ENCODE results near the gene GALE. TPM values are rescaled to one million over a fixed set of nuclear protein-coding genes. Genes with fewer than 3 reads are reported as not detected.

GALE gene
- total and polyA plus RNA-seq, 2 of the 13 experiments (the other 11 are each of a cell fraction or from before 2014, with no cell fraction given): 85.2 to 88.4 TPM

DNA sequence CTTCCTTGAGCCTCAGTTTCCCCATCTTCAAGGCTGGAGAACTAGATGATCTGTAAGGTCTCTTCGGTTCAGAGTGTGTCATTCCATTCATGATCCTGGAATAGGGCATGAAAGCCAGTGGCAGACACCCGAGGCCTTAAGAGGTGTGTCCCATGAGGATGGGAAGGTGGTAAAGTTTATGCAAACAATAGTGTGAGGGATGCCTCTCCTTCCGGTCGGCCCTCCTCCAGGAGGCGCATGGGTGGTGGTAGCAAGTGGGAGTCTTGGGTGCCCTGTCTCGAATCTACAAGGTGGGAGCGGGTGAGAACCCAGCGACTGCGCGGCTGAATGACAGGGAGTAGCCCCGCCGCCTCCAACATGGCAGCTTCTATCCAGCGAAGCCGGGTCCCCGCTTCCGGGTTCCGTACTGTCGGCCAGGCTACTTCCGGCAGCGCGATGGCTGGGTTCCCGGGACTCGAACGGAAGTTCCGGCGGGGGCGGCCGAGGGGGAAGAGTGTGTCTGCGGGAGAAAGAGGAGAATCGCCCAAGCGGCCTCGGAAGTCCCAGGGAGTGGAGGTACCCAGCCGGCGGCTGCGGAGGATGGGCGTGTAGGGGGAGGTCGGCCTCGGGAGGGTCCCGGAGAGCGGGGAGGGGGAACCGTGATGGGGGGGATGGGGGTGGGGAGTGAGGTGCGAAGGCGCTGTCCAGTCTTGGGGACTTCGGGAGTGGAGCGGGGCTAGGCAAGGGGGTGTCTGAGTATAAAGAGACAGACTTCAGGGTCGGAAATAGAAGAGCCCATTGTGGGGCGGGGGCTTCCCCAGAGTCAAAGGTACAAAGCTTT lies 9.6 kb downstream of the GALE start, which contains the start of gene LYPLA2 (continued):
- TF ChIP-seq IRX3 (CRISPR knock-in tag; IDR thresholded peaks at IDR 0.05; ENCODE audit: borderline replicate concordance, low read depth) (no peak), THAP11 (CRISPR knock-in tag; IDR thresholded peaks at IDR 0.05) (peak; percentile 88), KLF15 (CRISPR knock-in tag; IDR thresholded peaks at IDR 0.05; ENCODE audit: borderline replicate concordance) (0 out of 2 replicates have a peak, but pooled peaks have one; percentile 3), SAFB2 (CRISPR knock-in tag; IDR thresholded peaks at IDR 0.05; ENCODE audit: borderline replicate concordance, low read depth) (no peak), KAT7 (CRISPR knock-in tag; IDR thresholded peaks at IDR 0.05; ENCODE audit: borderline replicate concordance) (peak; percentile 68; the same call in 1 of the 2 replicates), CHD4 (IDR thresholded peaks at IDR 0.05; ENCODE audit: borderline replicate concordance, low read length) (no peak), ZNF563 (CRISPR knock-in tag; IDR thresholded peaks at IDR 0.05) (no peak), ARHGAP35 (CRISPR knock-in tag; IDR thresholded peaks at IDR 0.05; ENCODE audit: borderline replicate concordance) (no peak), ZNF451 (CRISPR knock-in tag; IDR thresholded peaks at IDR 0.05) (no peak), GATAD1 (CRISPR knock-in tag; IDR thresholded peaks at IDR 0.05) (peak; percentile 90), ZNF737 (CRISPR knock-in tag; IDR thresholded peaks at IDR 0.05; ENCODE audit: borderline replicate concordance) (no peak)
- TF ChIP-seq, protein P1, sequence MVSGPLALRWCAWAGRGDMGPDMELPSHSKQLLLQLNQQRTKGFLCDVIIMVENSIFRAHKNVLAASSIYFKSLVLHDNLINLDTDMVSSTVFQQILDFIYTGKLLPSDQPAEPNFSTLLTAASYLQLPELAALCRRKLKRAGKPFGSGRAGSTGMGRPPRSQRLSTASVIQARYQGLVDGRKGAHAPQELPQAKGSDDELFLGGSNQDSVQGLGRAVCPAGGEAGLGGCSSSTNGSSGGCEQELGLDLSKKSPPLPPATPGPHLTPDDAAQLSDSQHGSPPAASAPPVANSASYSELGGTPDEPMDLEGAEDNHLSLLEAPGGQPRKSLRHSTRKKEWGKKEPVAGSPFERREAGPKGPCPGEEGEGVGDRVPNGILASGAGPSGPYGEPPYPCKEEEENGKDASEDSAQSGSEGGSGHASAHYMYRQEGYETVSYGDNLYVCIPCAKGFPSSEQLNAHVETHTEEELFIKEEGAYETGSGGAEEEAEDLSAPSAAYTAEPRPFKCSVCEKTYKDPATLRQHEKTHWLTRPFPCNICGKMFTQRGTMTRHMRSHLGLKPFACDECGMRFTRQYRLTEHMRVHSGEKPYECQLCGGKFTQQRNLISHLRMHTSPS (CRISPR knock-in tag; IDR thresholded peaks at IDR 0.05; ENCODE audit: low read depth): peak; percentile 13; the same call in 1 of the 2 replicates
- TF ChIP-seq, protein P2, sequence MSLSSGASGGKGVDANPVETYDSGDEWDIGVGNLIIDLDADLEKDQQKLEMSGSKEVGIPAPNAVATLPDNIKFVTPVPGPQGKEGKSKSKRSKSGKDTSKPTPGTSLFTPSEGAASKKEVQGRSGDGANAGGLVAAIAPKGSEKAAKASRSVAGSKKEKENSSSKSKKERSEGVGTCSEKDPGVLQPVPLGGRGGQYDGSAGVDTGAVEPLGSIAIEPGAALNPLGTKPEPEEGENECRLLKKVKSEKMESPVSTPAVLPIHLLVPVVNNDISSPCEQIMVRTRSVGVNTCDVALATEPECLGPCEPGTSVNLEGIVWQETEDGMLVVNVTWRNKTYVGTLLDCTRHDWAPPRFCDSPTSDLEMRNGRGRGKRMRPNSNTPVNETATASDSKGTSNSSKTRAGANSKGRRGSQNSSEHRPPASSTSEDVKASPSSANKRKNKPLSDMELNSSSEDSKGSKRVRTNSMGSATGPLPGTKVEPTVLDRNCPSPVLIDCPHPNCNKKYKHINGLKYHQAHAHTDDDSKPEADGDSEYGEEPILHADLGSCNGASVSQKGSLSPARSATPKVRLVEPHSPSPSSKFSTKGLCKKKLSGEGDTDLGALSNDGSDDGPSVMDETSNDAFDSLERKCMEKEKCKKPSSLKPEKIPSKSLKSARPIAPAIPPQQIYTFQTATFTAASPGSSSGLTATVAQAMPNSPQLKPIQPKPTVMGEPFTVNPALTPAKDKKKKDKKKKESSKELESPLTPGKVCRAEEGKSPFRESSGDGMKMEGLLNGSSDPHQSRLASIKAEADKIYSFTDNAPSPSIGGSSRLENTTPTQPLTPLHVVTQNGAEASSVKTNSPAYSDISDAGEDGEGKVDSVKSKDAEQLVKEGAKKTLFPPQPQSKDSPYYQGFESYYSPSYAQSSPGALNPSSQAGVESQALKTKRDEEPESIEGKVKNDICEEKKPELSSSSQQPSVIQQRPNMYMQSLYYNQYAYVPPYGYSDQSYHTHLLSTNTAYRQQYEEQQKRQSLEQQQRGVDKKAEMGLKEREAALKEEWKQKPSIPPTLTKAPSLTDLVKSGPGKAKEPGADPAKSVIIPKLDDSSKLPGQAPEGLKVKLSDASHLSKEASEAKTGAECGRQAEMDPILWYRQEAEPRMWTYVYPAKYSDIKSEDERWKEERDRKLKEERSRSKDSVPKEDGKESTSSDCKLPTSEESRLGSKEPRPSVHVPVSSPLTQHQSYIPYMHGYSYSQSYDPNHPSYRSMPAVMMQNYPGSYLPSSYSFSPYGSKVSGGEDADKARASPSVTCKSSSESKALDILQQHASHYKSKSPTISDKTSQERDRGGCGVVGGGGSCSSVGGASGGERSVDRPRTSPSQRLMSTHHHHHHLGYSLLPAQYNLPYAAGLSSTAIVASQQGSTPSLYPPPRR (CRISPR knock-in tag; IDR thresholded peaks at IDR 0.05; ENCODE audit: borderline replicate concordance): no peak
- TF ChIP-seq, protein P3, sequence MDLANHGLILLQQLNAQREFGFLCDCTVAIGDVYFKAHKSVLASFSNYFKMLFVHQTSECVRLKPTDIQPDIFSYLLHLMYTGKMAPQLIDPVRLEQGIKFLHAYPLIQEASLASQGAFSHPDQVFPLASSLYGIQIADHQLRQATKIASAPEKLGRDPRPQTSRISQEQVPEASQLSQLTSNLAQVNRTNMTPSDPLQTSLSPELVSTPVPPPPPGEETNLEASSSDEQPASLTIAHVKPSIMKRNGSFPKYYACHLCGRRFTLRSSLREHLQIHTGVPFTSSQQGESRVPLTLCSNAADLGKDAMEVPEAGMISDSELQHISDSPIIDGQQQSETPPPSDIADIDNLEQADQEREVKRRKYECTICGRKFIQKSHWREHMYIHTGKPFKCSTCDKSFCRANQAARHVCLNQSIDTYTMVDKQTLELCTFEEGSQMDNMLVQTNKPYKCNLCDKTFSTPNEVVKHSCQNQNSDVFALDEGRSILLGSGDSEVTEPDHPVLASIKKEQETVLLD (CRISPR knock-in tag; IDR thresholded peaks at IDR 0.05; ENCODE audit: low read depth): 0 out of 2 replicates have a peak, but pooled peaks have one; percentile 37
- TF ChIP-seq, protein P4, sequence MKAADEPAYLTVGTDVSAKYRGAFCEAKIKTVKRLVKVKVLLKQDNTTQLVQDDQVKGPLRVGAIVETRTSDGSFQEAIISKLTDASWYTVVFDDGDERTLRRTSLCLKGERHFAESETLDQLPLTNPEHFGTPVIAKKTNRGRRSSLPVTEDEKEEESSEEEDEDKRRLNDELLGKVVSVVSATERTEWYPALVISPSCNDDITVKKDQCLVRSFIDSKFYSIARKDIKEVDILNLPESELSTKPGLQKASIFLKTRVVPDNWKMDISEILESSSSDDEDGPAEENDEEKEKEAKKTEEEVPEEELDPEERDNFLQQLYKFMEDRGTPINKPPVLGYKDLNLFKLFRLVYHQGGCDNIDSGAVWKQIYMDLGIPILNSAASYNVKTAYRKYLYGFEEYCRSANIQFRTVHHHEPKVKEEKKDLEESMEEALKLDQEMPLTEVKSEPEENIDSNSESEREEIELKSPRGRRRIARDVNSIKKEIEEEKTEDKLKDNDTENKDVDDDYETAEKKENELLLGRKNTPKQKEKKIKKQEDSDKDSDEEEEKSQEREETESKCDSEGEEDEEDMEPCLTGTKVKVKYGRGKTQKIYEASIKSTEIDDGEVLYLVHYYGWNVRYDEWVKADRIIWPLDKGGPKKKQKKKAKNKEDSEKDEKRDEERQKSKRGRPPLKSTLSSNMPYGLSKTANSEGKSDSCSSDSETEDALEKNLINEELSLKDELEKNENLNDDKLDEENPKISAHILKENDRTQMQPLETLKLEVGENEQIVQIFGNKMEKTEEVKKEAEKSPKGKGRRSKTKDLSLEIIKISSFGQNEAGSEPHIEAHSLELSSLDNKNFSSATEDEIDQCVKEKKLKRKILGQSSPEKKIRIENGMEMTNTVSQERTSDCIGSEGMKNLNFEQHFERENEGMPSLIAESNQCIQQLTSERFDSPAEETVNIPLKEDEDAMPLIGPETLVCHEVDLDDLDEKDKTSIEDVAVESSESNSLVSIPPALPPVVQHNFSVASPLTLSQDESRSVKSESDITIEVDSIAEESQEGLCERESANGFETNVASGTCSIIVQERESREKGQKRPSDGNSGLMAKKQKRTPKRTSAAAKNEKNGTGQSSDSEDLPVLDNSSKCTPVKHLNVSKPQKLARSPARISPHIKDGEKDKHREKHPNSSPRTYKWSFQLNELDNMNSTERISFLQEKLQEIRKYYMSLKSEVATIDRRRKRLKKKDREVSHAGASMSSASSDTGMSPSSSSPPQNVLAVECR (CRISPR knock-in tag; IDR thresholded peaks at IDR 0.05; ENCODE audit: borderline replicate concordance): peak; percentile 89
